NB4 (cell line): ENCODE data around the gene CHRM2.

ENCODE experiments used
- CTCF ChIP-seq: IDR thresholded peaks from one replicate; pipeline ENCODE4 v1.5.1; 2012; ENCODE audit warnings: low read depth, low read length
- MYC ChIP-seq: IDR thresholded peaks from 2 replicates; pipeline ENCODE4 v1.6.1; 2011; ENCODE audit warnings: low read depth, low read length
- POLR2A ChIP-seq: IDR thresholded peaks from 2 replicates; pipeline ENCODE4 v1.6.1; 2011; ENCODE audit warnings: mild to moderate bottlenecking; ENCODE audit not compliant: insufficient read length; ENCODE audit errors: extremely low read depth

- TF ChIP-seq CTCF (no peak), POLR2A (no peak), MYC (no peak)
Observed at GRCh38 chr7:136971776-136972175, 103.3 kb downstream of the CHRM2 start.
